Prostate gland (tissue), 2 donors: Measurements from ENCODE around the gene DOCK2. TPM values are rescaled to one million over a fixed set of nuclear protein-coding genes. Genes with fewer than 3 reads are reported as not detected.
"Not testable (repeated sequence)": the region's sequence is repeated elsewhere in the genome, so short reads cannot be mapped to it uniquely, and the experiment has no call there.

ENCODE experiments used
- DNase-seq: peaks from one replicate; pipeline ENCODE4 v3.0.0-alpha.2; 2019; ENCODE audit warnings: low spot score
- H3K27ac ChIP-seq, 2 donors: fragments of 200-600 bp; sonication (generic); 2 replicates each; pipeline ENCODE4 v1.5.1; 2017 to 2019
- H3K27me3 ChIP-seq: fragments of 200-600 bp; sonication (generic); replicated peaks from 2 replicates; pipeline ENCODE4 v1.5.1; 2019; ENCODE audit not compliant: insufficient read depth
- H3K36me3 ChIP-seq, 2 donors: fragments of 200-600 bp; sonication (generic); 1 replicate in 1 of 2; 2 replicates in 1 of 2; pipeline versions ENCODE4 v1.5.1 to v1.8.1; 2017 to 2019
- H3K4me1 ChIP-seq: fragments of 200-600 bp; sonication (generic); replicated peaks from 2 replicates; pipeline ENCODE4 v1.5.1; 2019
- H3K4me3 ChIP-seq, 2 donors: fragments of 200-600 bp; sonication (generic); 2 replicates each; pipeline ENCODE4 v1.5.1; 2017 to 2019
- H3K9me3 ChIP-seq: fragments of 200-600 bp; sonication (generic); 2 replicates; pipeline ENCODE4 v1.5.1; 2017
- POLR2A ChIP-seq: fragments of 450-650 bp; IDR thresholded peaks from one replicate; pipeline ENCODE4 v1.6.1; 2016; ENCODE audit warnings: antibody characterized with exemption, mild to moderate bottlenecking
- POLR2AphosphoS5 ChIP-seq: sonication (generic); formaldehyde crosslinking; IDR thresholded peaks from one replicate; pipeline ENCODE4 v1.6.1; 2017; ENCODE audit warnings: antibody characterized with exemption
- WGBS: methylation state at CpG from one replicate; pipeline ENCODE4 v1.1.5; 2018; 5-methylcytosine and 5-hydroxymethylcytosine counted together
- intact Hi-C: fragments of 100-400 bp; cut with DNase I; formaldehyde crosslinking; loops from one replicate; pipeline ENCODE4 v1.14.2; 2022
- total RNA-seq, 2 donors: library from RNA; depleted of rRNA; stranded (reverse); fragments of >200 nt; gene quantifications; one replicate each; pipeline ENCODE4 v1.1.0, GENCODE V29; 2016
- TF ChIP-seq, protein P1 (sequence below), 4 experiments: fragments of 200-600 bp in 2 of 4; fragments of 450-650 bp in 2 of 4; sonication (generic) in 2 of 4; IDR thresholded peaks; 1 replicate in 3 of 4; 2 replicates in 1 of 4; pipeline ENCODE4 v1.5.1; 2016 to 2019; ENCODE audit warnings: antibody characterized with exemption in 4 of 4, mild to moderate bottlenecking in 2 of 4, moderate library complexity in 2 of 4

The DOCK2 gene
- total RNA-seq, 2 donors from 2014 or later: 2.5 to 6.2 TPM

DNA sequence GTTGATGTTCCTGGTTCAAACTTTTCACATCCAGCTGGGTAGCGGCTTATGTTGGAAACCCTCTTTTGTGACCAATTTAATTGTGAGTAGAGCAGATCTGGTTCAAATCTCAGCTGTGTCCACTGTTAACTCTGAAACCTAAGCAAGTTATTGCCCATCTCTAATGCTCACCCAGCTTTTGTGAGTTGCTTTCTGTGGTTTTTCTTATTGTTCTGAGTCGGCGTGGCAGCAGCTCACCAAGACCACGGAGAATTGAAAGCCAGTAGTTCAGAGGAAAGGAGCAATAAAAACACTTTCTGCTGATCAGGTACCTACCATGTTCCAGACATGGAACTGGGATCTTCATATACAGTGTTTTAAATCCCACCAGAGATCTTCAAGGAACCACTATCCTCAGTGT lies 114.4 kb downstream of the DOCK2 start:
- intact Hi-C loops: no loop called here
- 88% methylated on average over 4 of the region's 4 CpGs for WGBS
- TF ChIP-seq, protein P1, sequence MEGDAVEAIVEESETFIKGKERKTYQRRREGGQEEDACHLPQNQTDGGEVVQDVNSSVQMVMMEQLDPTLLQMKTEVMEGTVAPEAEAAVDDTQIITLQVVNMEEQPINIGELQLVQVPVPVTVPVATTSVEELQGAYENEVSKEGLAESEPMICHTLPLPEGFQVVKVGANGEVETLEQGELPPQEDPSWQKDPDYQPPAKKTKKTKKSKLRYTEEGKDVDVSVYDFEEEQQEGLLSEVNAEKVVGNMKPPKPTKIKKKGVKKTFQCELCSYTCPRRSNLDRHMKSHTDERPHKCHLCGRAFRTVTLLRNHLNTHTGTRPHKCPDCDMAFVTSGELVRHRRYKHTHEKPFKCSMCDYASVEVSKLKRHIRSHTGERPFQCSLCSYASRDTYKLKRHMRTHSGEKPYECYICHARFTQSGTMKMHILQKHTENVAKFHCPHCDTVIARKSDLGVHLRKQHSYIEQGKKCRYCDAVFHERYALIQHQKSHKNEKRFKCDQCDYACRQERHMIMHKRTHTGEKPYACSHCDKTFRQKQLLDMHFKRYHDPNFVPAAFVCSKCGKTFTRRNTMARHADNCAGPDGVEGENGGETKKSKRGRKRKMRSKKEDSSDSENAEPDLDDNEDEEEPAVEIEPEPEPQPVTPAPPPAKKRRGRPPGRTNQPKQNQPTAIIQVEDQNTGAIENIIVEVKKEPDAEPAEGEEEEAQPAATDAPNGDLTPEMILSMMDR (IDR thresholded peaks at IDR 0.05): no peak
- no peak for TF ChIP-seq POLR2A
- no peak for TF ChIP-seq POLR2AphosphoS5
- no peaks in the 10 kb centered on the region for H3K9me3 ChIP-seq
- no peaks in the 10 kb centered on the region for H3K27me3 ChIP-seq
- H3K4me3 ChIP-seq: no peak overlapping the region
- H3K27ac ChIP-seq: no peak overlapping the region
- H3K36me3 ChIP-seq: no peaks in the 10 kb centered on the region
- no peaks in the 10 kb centered on the region for H3K4me1 ChIP-seq
- no peak for DNase-seq

DNA sequence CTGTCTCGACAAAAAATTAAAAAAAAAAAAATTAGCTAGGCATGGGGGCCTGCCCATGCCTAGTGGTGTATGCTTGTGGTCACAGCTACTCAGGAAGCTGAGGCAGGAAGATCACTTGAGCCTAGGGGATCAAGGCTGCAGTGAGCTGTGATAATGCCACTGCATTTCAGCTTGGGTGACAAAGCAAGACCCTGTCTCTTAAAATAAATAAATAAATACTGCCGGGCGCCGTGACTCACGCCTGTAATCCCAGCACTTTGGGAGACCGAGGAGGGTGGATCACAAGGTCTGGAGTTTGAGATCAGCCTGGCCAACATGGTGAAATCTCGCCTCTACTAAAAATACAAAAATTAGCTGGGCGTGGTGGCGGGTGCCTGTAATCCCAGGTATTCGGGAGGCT lies 115.5 kb downstream of the DOCK2 start:
- DNase-seq, H3K27me3 ChIP-seq, H3K4me3 ChIP-seq, intact Hi-C loops, H3K27ac ChIP-seq, H3K4me1 ChIP-seq, H3K36me3 ChIP-seq, H3K9me3 ChIP-seq: not testable (repeated sequence)
- WGBS: 97% methylated on average over 10 of the region's 10 CpGs

DNA sequence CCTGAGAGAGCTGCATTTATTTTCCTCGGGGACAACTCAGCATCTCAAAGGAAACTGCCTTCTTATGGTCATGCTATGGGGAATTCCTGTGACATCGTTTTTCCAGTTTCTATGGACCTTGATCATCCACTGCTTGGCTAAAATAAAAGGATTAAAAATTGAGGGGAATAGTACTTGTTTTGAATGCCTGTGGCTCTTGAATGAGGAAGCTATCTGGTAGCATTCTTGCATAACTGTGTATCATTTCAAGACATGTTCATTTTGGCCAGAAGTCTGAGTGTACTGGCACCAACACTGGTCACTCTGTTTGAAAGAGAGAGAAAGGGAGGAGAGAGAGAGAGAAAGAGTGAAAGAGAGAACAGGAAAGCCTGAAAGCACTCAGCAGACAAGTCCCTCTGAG lies 116.7 kb downstream of the DOCK2 start:
- Histone ChIP-seq H3K27ac (no peak overlapping the region), H3K36me3 (no peaks in the 10 kb centered on the region), H3K27me3 (no peaks in the 10 kb centered on the region), H3K9me3 (no peaks in the 10 kb centered on the region), H3K4me1 (no peaks in the 10 kb centered on the region), H3K4me3 (no peak overlapping the region)
- TF ChIP-seq, protein P1 (IDR thresholded peaks at IDR 0.05): no peak
- TF ChIP-seq POLR2A (no peak), POLR2AphosphoS5 (no peak)
- DNase-seq: no peak
- 38% methylated on average over 2 of the region's 2 CpGs for WGBS
- intact Hi-C loops: no loop called here

DNA sequence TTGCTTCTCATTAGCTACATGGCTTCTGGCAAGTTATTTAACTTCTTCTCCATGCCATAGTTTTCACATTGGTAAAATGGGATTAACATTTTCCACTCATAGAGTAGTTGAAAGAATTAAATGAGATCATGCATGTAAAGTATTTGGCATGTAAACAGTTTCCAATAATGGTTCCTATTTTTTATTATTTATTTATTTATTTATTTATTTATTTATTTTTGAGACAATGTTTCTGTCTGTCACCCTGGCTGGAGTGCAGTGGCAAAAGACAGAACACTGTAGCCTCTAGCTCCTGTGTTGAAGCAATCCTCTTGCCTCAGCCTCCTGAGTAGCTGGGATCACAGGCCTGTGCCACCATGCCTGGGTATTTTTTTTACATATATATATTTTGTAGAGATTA lies 117.7 kb downstream of the DOCK2 start:
- DNase-seq: no peak
- TF ChIP-seq POLR2AphosphoS5: no peak
- TF ChIP-seq, protein P1 (IDR thresholded peaks at IDR 0.05): no peak
- Histone ChIP-seq H3K27me3 (no peaks in the 10 kb centered on the region), H3K4me3 (no peak overlapping the region), H3K9me3 (no peaks in the 10 kb centered on the region), H3K4me1 (no peaks in the 10 kb centered on the region), H3K27ac (no peak overlapping the region), H3K36me3 (no peaks in the 10 kb centered on the region)
- intact Hi-C loops: no loop called here

DNA sequence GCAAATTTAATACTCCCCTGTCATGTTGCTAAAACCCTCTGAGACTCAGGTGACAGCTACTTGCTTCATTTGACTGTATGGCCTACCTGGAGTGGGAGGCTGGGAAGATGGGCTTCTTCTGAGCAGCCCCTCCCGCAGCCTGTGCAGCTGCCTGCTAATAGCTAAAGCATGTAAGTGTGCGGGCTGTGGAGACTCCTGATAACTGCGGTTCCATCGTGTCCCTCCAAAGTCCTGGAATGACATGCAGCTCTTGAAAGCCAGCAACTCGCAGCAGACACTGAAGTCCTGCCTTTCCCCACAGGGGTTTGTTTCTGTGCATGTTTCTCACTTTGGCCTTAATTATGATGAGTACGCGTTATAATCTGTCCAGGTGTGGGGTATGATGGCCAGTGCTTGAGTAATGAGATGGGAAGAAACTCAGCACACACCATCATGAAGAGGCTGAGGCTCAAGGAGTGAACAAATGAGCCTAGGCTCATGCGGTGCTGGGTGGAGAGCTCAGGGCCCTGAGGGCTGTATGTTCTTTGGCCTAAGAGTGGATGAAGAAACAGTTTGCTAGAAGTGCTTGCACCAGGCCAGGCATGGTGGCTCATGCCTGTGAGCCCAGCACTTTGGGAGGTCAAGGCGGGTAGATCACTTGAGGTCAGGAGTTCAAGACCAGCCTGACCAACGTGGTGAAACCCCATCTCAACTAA lies 119.1 kb downstream of the DOCK2 start:
- intact Hi-C loops: no loop called here
- no peak overlapping the region for H3K27ac ChIP-seq
- TF ChIP-seq, protein P1 (IDR thresholded peaks at IDR 0.05): no peak
- TF ChIP-seq POLR2AphosphoS5 (no peak), POLR2A (no peak)
- H3K4me1 ChIP-seq: no peaks in the 10 kb centered on the region
- H3K36me3 ChIP-seq: no peaks in the 10 kb centered on the region
- H3K27me3 ChIP-seq: no peaks in the 10 kb centered on the region
- no peak overlapping the region for H3K4me3 ChIP-seq
- WGBS: 89% methylated on average over 10 of the region's 10 CpGs
- H3K9me3 ChIP-seq: no peaks in the 10 kb centered on the region
- DNase-seq: no peak
